ENCODE results near the gene RANGAP1.

GRCh38 chr22:41308544-41308947 lies 22.6 kb upstream of the RANGAP1 start:
- TF ChIP-seq, protein P1, sequence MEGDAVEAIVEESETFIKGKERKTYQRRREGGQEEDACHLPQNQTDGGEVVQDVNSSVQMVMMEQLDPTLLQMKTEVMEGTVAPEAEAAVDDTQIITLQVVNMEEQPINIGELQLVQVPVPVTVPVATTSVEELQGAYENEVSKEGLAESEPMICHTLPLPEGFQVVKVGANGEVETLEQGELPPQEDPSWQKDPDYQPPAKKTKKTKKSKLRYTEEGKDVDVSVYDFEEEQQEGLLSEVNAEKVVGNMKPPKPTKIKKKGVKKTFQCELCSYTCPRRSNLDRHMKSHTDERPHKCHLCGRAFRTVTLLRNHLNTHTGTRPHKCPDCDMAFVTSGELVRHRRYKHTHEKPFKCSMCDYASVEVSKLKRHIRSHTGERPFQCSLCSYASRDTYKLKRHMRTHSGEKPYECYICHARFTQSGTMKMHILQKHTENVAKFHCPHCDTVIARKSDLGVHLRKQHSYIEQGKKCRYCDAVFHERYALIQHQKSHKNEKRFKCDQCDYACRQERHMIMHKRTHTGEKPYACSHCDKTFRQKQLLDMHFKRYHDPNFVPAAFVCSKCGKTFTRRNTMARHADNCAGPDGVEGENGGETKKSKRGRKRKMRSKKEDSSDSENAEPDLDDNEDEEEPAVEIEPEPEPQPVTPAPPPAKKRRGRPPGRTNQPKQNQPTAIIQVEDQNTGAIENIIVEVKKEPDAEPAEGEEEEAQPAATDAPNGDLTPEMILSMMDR (conservative IDR thresholded peaks at IDR 0.05; ENCODE audit: low read length): no peak
- TF ChIP-seq EZH2phosphoT487 (IDR thresholded peaks at IDR 0.05; ENCODE audit: borderline replicate concordance): no peak
